Transverse colon (tissue), 4 donors: Measurements from ENCODE around the gene STAT5A.

Source experiments
- CTCF ChIP-seq, 5 experiments: fragments of 200-600 bp in 3 of 5; fragments of 450-650 bp in 2 of 5; sonication (generic) in 3 of 5; IDR thresholded peaks; 1 replicate in 2 of 5; 2 replicates in 3 of 5; pipeline ENCODE4 v1.5.1; 2016 to 2017; ENCODE audit warnings: antibody characterized with exemption in 5 of 5, inconsistent platforms in 3 of 5, mild to moderate bottlenecking in 2 of 5, moderate library complexity in 1 of 5
- POLR2A ChIP-seq: fragments of 450-650 bp; IDR thresholded peaks from one replicate; pipeline ENCODE4 v1.6.1; 2016; ENCODE audit warnings: antibody characterized with exemption, mild to moderate bottlenecking, moderate library complexity
- POLR2AphosphoS5 ChIP-seq, 3 donors: sonication (generic); formaldehyde crosslinking; IDR thresholded peaks; one replicate each; pipeline ENCODE4 v1.6.1; 2016; ENCODE audit warnings: antibody characterized with exemption in 3 of 3

GRCh38 chr17:42283241-42284023 is 4.9 kb upstream of the STAT5A start:
- TF ChIP-seq POLR2AphosphoS5 (IDR thresholded peaks at IDR 0.05), result no peak
- no peak for TF ChIP-seq CTCF (IDR thresholded peaks at IDR 0.05)
- no peak for TF ChIP-seq POLR2A
